ENCODE measurements around the gene ARHGAP30.
A peak's percentile ranks its signal among the peaks of the same experiment; 100 is the strongest.
"Not testable (repeated sequence)": the region's sequence is repeated elsewhere in the genome, so short reads cannot be mapped to it uniquely, and the experiment has no call there.

Gene ARHGAP30

DNA sequence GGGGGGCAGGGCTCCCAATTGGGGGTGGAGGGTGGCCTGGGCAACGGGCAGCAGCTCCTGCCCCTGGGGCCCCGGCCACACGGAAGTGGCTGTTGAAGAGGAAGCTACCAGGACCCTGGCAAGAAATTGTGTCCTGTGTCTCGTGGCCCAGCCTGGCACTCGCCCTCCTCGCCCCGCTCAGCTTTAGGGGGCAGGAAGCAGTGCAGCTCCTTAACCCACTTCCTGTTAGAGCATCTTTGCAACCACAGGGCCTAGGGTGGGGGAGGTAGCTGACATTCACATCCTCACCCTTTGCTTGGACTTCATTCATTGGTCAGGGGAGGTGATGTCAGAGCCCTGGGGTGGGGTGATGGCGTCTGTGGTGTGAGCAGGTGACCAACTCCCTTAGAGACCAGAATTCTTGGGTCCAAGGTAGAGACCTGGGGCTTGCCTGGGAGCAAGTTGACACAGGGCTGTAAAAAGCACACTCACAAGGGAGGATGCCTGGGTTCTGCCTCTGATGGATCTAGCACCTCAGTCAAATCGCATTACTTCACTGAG is at the start of gene ARHGAP30:
Gene ARHGAP30, minus strand, starts transcription at position 161 of the 540 bp plus-strand sequence. CDS start 267 bp downstream, outside the sequence.
- peak; percentile 96 for DNase-seq (ENCODE audit: low spot score)

GRCh38 chr1:161117759-161118581 is 48.3 kb upstream of the ARHGAP30 start, which contains the start of the genes NIT1 and PFDN2:
NIT1 (plus strand) TSS chr1:161118105; CDS start chr1:161118177, 72 bp downstream.
PFDN2 (minus strand) TSS chr1:161118037; CDS start chr1:161118026, 11 bp downstream.
- DNase-seq (ENCODE audit: low spot score) = peak; percentile 85

- not testable (repeated sequence) for DNase-seq (ENCODE audit: low spot score)
Measured at GRCh38 chr1:161115961-161116360, 46.3 kb upstream of the ARHGAP30 start.

DNA sequence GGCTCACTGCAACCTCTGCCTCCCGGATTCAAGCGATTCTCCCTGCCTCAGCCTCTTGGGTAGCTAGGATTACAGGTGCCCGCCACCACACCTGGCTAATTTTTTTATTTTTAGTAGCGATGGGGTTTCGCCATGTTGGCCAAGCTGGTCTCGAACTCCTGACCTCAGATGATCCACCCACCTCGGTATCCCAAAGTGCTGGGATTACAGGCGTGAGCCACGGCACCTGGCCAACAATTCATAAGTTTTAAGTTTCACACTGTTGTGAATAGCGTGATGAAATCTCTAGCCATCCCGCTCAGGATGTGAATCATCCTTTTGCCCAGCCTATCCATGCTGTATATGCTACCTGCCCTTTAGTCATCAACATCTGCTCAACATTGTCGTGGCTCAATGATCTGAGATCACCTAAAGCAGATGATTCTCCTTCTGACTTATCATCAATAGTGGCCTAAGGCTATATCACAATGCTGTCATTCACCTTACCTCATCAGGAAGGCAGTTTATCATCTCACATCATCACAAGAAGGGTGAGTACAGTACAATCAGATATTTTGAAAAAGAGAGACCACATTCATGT is 45.5 kb upstream of the ARHGAP30 start:
- peak; percentile 77 for DNase-seq (ENCODE audit: low spot score)

GRCh38 chr1:161114556-161114955 is 44.9 kb upstream of the ARHGAP30 start:
- DNase-seq (ENCODE audit: low spot score) = no peak

DNA sequence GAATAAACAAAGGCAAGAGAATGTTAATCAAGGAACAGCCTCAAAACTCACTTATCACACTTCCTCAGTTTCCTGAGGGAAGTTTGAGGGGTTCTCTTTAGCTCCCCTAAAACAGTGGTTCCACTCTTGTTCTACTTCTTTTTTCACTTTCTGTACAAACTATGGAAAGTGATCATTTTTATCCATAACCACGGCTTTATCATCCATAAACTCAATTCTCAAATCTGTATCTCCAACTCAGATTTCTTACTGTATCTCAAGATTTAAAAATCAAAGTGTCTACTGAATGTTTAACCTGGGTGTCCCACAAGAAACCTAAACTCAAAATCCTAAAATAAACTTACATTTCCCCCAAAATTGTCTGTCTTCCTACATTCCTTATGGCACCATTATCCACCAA is 44.2 kb upstream of the ARHGAP30 start:
- DNase-seq (ENCODE audit: low spot score) = no peak

DNA sequence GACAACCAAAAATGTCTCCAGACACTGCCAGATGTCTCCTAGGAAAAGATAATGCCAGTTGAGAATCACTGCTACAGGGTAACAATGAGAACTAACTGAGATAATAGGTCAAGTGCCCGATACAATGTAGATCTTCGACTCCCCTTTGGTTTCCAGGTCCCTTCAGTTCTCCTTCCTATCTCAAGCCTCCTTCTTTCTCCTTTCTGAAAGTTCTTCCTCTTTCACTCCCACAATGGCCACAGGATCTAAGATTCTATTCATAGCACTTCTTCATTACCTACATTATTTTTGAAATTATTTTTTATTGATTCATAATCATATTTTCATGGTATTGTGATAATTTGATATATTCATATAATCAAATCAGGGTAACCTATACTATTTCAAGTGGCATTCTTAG is 41.8 kb upstream of the ARHGAP30 start:
- DNase-seq (ENCODE audit: low spot score) = no peak

GRCh38 chr1:161111117-161111516 is 41.4 kb upstream of the ARHGAP30 start:
- DNase-seq (ENCODE audit: low spot score) = no peak

DNA sequence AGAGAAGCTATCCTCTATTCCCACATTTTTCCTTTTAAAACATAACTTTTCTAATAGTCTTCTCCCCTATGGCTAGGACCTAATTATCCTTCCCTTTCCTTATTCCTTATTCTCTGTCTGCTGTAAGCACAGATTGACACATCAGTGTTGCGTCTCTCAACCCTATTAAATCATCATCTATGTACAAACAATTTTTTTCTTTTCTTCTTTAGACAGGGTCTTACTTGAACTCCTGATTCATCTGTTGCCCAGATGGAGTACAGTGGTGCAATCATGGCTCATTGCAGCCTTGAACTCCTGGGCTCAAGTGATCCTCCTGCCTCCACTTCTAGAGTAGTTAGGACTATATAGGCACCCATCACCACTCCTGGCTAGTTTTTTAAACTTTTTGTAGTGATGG is 36.7 kb upstream of the ARHGAP30 start:
- DNase-seq (ENCODE audit: low spot score) = no peak

GRCh38 chr1:161100556-161100955 is 30.9 kb upstream of the ARHGAP30 start:
- no peak for DNase-seq (ENCODE audit: low spot score)

DNA sequence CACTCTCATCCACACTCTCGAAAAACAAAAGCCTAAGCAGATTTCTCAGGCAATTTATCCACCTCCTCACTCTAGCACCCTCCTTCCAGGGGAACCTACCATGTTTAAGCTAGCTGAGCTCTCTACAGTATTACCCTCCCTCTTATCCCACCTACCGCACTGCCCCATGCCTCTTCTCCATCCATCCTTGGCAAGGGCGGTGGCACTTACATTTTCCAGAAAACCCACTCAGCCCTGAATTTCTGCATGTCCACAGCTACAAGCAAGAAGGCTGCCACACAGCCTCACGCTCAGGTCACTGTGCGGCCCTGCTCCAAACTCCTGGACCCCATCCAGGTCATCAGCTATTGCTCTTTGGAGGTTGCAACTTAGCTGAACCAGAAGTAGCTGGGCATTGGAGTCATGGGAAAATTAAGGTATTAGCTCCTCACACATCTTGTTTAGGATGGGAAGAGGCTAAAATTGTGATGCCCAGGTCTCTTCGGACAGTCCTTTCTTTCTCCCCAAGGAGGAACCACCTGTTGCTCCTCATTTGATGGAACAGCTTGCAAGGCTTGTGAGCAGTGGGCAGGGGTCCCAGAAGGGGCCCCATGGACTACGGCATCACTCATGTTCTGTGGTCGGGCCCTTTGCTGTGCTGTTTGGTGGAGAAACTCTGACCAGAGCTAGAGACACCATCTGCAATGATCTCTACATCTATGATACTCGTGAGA is 29.6 kb upstream of the ARHGAP30 start:
- no peak for DNase-seq (ENCODE audit: low spot score)

DNA sequence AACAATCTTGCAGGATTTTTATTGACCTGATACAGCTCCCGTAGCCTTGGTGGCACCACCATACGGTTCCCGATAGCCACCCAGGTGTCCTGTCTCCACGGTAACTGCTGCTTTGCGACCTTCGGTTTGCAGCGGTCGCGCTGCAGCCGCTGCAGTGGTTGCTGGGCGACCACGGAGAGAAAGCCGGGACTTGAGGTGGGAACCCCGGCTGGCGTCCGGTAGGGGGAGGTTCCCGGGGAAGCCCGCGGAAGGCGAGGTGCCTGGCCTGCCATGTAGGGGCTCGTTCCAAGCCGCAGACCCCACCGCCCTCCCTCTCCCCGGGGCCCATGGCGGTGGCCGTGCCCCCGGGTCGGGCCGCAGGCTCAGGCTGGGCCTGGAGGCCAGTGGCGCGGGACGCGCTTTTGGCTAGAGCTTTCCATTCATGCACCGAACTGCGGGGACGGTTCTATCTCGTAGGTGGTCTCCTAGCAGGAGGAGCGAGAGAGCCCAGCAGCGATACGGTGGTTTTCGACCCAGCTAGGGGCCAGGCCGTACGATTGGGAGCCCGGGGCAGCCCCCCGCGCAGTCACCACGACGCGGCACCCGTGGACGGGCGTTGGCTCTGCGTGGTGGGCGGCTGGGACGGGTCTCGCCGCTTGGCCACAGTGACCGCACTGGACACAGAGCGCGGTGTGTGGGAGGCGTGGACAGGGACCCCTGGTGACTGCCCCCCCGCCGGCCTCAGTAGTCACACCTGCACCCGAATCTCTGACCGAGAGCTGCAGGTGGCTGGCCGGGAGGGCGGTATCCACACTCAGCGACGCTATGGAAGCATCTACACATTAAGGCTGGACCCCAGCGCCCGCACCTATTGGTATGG is 28.7 kb upstream of the ARHGAP30 start, which contains the start of gene KLHDC9:
Gene KLHDC9, plus strand, starts transcription at position 152 of the 859 bp plus-strand sequence. Its CDS starts 175 bp downstream, at position 327.
- DNase-seq (ENCODE audit: low spot score) = peak; percentile 84

- no peak for DNase-seq (ENCODE audit: low spot score)
Measured at GRCh38 chr1:161096530-161096929, 26.8 kb upstream of the ARHGAP30 start.

DNA sequence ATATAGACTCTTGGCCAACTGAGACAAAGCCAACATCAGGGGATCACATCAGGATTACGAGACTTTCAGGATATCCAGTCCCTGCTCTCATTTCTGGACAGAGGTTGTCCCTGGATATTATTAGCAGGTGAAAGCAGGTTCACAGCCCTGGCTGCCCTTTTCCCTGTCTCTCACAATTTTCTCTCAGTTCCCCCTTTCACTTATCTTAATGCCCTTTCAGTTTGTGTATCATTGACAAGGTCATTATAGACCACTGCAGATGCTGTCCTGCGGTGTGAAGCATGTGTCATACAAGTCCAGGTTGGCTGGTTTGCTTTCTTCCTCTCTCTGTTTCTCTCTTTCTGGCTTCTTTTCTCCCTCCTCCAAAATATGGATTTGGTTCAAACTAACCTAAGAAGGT is 26.3 kb upstream of the ARHGAP30 start:
- no peak for DNase-seq (ENCODE audit: low spot score)

GRCh38 chr1:161095230-161095629 is 25.5 kb upstream of the ARHGAP30 start:
- no peak for DNase-seq (ENCODE audit: low spot score)

GRCh38 chr1:161094481-161094880 is 24.8 kb upstream of the ARHGAP30 start:
- DNase-seq (ENCODE audit: low spot score) = no peak

DNA sequence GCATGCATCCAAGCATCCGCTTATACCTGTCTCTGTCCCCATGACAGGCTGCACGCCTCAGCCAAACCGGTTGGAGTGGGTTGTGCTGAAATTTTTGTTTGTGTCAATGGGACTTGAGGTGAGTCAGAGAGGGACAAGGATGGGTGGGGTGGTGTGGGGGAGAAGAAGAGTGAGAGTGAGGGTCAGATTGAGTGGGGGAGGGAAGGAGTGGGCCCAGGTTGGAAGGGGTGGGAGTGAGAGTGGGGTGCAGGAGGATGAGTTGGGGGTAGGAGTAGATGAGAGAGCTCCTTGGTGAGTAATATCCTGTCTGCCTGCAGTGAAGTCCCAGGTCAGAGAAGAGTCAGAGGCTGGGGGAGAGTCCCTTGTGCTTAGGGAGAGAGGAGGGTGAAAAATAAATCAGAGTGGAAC is 22.9 kb upstream of the ARHGAP30 start:
- peak; percentile 39 for DNase-seq (ENCODE audit: low spot score)

GRCh38 chr1:161091796-161092507 is 22.3 kb upstream of the ARHGAP30 start:
- no peak for DNase-seq (ENCODE audit: low spot score)

DNA sequence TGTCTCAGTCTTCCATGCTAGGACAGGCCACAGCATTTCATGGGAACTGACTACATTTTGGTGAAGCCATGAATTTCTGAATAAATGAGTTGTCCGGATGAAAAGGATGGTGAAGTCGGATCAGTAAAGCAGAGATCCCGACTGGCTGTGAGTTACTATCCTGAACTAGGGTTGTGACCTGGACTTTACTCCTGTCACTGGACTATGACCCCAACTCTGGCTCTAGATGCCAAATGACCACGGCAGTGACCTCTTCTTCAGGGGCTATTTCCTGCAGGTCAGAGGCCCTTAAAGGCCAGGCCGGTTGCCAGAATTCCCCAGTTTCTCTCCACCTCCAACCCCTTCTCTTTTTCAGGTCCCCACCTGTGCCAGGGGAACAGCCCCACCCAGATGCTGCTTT is 21.4 kb upstream of the ARHGAP30 start:
- DNase-seq (ENCODE audit: low spot score) = no peak

DNA sequence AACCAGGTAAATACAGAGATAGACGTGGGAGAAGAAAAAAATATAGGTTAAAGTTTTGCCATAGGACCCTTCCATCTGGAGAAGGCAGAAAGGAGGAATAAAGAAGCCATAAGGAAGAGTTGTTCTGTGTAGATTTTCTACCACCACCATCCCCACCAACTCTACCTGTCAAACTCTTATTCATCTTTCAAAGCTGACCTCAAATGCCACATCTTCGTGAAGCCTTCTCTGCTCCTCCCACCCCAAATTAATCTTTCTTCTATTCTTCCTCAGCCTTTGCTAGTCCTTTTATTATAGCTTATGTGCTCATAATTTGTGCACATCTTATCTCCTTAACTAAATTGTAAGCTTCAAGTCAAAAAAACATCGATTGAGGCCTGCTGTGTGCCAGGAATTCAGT is 20.9 kb upstream of the ARHGAP30 start:
- DNase-seq (ENCODE audit: low spot score) = no peak

DNA sequence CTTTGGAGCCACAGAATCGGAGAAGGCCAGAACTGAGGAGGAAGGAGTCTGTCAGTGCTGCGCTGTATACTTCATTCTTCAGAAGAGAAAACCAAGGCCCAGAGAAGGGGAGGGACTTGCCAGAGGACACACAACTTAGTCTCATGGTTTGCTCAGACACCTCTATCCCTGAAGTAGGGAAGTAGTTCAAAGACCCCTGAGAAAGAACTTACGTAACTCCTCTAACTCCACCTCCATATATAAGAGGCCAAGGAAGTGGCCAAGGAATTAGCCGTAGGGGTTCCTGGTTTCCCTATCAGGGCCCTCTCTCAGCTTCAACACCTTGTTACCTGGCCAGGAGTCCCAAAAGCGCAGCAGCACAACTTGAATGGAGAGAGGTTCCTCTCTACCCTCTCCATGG is 20.2 kb upstream of the ARHGAP30 start:
- no peak for DNase-seq (ENCODE audit: low spot score)

Data from activated CD4-positive, alpha-beta T cell treated with anti-CD3 and anti-CD28 coated beads, Interleukin-2, Interleukin-4, amounts not matched to agents 100 ng/mL and 50 ng/mL, durations not matched to agents 16 hours and 8 hours (primary cell).